ENCODE measurements around the gene SBNO1. TPM values are rescaled to one million over a fixed set of nuclear protein-coding genes. Genes with fewer than 3 reads are reported as not detected.
"Not testable (repeated sequence)": the region's sequence is repeated elsewhere in the genome, so short reads cannot be mapped to it uniquely, and the experiment has no call there.

The SBNO1 gene
- total RNA-seq, 1 donor from 2014 or later: 20.3 TPM

DNA sequence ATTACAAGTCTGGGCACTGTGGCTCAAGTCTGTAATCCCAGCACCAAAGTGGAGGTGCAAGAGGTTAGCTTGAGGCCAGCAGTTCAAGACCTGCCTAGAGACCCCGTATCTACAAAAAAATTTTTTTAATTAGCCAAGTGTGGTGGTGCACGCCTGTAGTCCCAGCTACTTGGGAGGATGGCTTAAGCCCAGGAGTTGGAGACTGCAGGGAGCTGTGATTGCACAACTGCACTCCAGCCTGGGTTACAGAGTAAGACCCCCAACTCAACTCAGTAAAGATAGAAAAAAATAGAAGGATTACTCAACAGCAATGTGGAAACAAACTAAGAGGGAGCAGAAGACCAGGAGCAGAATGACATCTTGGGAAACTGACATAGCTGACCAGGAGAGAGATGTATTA, 13.3 kb downstream of the SBNO1 start:
- no peak for DNase-seq (ENCODE audit: low read depth in 2 of 2)

DNA sequence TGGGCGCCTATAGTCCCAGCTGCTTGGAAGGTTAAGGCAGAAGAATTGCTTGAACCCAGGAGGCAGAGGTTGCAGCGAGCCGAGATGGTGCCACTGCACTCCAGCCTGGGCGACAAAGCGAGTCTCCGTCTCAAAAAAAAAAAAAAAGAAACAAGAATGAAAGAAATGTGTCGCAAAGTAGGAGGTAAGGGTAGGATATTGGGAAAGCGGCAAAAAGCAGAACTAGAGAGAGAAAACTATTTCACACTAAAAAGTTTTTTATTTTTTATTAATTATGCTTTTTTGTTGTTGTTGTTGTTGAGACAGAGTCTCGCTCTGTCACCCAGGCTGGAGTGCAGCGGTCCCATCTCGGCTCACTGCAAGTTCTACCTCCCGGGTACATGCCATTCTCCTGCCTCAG, 17.7 kb downstream of the SBNO1 start:
- DNase-seq (ENCODE audit: low read depth in 2 of 2): no peak

DNA sequence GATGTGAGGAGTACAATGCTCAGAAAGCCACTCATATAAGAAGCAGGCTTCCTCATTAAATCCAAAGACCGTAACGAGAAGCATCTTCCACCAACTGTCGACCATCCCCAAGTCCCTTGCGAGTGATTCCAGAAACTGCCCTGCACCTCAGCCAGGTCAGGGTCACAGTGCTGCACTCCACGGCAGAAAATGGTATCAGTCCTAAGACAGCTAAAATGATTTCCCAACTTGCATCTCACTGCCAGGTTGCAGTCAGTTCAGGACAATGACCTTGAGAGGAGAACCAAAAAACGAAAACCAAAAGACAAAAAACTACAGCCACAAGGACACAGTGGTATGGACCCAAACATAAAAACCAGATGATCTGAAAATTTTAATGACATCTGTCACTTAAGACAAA, 20.6 kb downstream of the SBNO1 start:
- DNase-seq (ENCODE audit: low read depth in 2 of 2): no peak

DNA sequence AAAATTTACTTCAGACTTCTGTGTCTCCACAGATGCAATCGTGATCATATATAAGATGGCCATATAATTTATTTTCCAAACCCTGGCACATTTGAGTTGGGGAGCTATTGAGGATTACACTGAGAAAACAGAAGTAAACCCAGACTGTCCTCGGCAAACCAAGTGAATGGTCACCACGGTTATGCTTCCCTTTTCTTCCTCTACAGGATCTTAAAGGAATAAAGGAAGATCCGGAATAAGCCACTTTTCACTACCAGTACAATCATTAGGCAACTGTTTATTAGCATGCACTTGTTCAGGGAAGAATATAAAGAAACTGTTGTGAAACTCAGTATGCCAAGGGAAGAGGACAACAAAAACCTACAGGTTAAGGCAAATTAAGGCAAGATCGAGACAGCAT, 27.6 kb downstream of the SBNO1 start:
- no peak for DNase-seq (ENCODE audit: low read depth in 2 of 2)

DNA sequence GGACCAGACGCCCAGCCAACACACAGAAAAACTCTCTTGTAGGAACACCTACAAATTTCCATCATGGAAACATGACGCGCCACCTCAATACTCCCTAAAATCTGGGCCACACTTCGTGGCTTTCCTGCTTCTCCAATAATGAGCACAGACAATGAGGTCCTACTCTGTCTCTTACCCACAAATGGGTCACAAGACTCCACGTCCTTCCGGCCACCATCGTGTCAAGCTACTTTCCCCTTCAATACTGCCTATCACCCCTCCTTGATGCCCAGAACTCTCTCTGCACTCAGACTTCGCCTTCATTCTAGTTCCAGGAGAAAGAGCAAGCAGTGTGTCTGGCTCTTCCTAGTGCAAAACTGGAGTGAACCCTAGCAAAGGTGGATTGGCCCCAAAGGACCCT, 28.1 kb downstream of the SBNO1 start:
- DNase-seq (ENCODE audit: low read depth in 2 of 2): no peak

DNA sequence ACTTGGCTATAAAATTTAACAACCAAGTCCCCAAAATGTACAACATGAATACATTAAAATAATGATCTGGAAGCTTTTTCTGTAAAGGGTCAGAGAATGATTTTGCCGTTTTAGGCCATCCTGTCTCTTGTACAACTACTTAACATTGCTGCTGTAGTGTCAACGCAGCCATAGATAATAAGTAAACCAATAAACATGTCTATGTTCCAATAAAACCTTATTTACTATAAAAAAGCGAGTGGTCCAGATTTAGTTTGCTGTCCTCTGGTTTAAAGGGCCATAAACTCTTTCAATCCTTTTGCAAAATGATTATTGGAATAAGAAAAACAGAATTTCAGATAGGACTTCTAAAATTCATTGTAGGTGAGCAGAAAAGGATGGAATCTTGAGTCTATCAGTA, 29.2 kb downstream of the SBNO1 start:
- DNase-seq (ENCODE audit: low read depth in 2 of 2): no peak

DNA sequence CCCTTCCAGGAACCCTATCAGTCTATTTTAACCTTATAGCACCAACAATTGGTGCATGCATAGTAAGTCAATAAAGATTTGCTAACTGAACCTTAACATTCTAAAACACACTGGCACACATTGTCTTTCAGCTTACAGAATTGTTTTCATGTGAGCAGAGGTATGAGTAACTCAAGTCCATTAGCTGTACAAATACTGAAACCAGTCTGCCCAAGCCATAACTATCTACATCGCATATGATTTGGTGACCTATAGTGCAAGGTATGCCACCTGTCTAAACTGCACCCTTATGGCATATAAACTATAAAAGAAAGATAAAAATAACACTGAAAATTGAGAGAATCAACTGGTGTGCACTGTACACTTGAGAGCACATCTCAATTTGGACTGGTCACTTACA, 34.8 kb downstream of the SBNO1 start:
- no peak for DNase-seq (ENCODE audit: low read depth in 2 of 2)

DNA sequence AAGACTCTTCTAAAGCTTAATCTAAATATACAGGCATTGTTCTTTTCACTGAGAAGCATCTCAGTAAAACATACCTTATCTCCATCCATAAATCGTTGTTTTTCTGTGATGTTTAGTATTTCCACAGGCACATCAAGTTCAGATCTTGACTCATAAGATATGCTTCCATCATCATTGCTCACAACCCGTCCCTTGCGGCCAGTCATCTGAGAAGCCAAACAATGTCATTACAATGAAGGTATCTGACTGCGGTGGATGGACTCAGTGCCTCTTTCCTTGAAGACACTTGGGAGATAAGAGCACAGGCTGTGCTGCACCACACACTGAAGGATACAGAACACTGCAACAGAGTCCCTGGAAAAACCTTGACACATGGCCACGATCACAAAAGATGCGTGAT, 44.8 kb downstream of the SBNO1 start:
- no peak for DNase-seq (ENCODE audit: low read depth in 2 of 2)

DNA sequence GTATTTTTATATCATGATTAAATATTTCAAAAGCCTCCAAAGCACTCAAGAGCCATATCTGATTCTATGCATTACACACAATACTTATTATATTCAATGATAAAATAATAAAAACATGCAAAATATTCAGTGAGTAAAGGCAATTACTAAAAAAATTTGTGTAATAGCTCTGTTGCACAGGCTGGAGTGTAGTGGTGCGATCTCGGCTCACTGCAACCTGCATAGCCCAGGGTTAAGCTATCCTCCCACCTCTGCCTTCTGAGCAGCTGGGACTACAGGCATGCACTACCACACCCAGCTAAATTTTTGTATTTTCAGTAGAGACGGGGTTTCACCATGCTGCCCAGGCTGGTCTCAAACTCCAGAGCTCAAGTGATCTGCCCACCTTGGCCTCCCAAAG, 45.4 kb downstream of the SBNO1 start:
- no peak for DNase-seq (ENCODE audit: low read depth in 2 of 2)

DNA sequence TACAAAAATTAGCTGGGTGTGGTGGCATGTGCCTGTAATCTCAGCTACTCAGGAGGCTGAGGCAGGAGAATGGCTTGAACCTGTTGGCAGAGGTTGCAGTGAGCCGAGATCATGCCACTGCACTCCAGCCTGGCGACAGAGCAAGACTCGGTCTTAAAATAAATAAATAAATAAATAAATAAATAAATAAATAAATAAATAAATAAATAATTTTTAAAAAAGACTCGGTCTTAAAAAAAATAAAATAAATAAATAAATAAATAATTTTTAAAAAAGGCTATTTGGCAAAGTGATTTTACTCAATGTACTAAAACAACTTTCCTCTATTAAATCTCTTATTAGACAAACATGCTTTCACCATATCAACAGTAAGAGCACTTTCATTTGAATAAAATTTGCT, 51.6 kb downstream of the SBNO1 start:
- not testable (repeated sequence) for DNase-seq (ENCODE audit: low read depth in 2 of 2)

DNA sequence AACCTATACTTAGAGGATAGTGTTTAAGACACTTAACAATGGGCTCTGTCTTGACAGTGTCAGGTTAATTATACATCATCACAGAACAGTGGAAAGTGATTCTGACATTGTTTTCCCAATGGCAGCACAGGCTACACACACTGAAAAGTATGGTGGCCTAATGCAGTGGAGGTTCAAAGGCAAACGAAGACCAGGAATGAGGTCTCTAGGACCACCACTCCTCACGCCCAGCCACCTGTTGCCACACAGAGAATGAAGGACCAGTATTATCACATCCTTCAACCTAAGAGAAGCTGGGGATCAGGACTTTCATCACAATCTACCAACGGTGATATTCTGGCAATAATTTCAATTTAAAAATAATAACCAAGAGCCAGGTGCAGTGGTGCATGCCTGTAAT, 58.4 kb downstream of the SBNO1 start:
- DNase-seq (ENCODE audit: low read depth in 2 of 2): no peak

DNA sequence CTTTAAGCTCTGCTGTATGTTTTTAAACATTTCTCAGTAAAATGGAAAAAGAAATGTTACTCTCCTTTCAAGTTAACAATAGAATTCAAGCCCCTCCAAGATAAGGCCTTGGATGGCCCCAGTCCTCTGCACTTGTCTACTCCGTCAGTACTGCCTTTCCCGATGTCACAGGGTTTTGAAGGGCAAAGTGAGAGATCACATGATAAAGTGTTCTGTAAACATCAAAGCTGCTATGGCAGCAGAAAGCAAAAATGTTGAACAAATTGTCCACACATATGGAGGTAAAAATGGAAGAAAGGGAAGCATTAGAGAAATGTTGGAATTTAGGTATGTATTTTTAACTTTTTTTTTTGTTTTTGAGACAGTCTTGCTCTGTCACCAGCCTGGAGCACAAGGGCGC, 59.5 kb downstream of the SBNO1 start:
- no peak for DNase-seq (ENCODE audit: low read depth in 2 of 2)

DNA sequence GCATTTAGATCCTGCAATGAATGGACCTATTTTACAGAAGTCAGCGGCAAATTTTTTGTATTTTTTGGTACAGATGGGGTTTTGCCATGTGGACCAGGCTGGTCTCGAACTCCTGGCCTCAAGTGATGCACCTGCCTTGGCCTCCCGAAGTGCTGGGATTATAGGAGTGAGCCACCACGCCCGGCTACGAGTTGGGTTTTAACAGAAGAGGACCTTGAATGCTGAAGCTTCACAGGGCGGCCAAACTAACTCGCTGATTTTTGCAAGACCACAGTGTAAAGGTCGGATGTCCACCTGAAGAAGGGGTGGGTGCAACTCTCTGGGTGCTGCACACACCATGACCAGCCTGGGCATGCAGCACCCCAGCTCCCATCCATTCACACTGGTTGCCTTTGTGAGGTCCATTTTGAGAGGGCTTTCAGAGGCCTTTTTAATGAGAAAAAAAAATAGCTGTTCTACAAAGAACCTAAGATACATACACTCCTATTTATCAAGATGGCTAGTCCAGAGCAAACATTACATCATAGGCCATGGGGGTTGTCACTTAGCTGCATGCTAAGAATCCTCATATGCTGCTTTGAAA, 71.4 kb downstream of the SBNO1 start:
- no peak for DNase-seq (ENCODE audit: low read depth in 2 of 2)

DNA sequence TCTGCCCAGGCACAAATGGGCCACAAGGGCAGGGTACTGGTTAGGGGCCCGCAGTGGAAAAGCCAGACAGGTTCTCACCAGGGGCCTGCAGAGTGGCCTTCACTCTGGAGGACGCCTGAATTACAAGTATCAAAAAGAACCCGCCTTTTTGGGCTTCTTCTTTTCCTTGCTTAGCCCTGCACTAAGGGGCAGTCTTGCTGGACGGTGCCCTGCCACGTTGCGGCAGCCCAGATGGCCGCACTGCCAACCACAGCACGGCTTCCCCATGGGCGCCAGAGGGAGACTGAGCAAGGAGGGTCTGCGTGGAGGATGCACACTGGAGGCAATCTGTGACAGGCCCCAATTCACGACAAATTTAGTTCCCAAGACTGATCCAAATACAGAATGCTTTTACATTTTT, 74.7 kb downstream of the SBNO1 start:
- DNase-seq (ENCODE audit: low read depth in 2 of 2): no peak

DNA sequence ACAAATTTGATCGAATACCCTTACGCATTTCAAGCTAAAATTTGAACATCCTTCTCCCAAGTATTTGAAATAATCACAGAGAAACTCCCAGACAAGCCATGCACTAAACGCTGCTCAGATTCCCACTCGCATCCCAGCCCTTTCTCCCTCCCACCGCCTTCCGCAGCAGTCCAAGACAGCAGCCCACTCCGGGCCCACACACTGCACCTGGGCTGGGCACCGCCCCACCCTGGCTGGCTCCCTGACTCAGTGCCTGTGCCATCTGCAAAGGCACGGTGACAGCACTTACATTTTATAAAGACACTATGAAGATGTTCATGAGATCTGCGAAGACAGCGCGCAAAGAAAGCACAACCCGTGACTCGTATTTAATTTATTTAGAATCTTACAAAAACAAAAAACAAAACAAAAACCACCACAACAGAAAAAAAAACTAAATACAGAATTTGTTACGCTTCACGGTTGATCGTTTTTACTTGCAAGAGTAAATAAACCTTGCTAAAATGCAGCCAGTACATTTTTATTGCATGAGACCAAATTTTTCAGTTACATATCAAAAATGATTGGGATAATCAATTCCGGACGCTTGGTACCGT, 75.8 kb downstream of the SBNO1 start:
- no peak for DNase-seq (ENCODE audit: low read depth in 2 of 2)

DNA sequence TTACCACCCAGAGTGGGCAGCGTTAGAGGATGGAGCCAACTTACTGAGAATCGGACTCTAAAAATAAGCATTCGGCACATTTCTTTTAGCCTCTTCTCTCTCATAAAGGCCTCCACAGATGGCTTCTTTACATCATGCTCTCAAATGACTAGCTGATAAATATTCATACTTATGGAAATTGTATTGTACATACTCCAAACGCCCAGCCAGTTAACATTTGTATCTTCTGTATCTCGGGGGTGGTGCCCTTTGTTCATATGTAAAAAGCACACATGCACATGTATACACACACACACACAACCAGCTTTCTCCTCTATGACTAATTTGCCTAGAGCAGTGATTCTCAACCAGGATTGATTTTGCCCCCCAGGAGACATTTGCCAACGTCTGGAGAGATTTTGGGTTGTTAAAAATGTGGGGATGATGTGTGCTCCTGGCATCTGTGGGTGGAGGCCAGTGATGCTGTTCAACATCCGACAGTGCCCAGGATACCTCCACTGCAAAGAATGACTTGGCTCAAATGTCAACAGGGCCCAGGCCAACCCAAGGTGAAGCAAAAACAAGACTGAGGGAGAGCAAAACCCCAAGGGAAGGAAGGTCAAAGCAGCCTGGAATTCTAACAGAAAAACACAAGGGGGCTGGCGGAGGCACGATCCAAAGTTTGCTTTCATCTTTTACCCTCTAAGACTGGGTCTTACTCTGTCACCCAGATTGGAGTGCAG, 77.8 kb downstream of the SBNO1 start:
- DNase-seq (ENCODE audit: low read depth in 2 of 2): no peak

DNA sequence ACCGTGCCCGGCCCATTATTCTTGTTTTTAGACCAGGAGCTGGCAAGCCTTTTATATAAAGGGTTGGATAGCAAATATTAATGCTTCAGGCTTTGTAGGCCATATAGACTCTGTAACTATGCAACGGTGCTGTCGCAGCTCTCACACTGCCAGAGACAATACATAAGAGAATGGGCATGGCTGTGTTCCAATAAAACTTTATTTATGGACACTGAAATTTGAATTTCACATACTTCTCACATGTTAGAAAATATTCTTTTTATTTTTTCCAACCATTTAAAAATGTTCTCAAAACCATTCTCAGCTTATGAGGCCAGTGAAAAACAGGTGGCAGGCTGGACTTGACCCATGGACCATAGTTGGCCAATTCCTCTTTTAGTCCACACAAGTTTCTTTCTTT, 80.0 kb downstream of the SBNO1 start:
- no peak for DNase-seq (ENCODE audit: low read depth in 2 of 2)

DNA sequence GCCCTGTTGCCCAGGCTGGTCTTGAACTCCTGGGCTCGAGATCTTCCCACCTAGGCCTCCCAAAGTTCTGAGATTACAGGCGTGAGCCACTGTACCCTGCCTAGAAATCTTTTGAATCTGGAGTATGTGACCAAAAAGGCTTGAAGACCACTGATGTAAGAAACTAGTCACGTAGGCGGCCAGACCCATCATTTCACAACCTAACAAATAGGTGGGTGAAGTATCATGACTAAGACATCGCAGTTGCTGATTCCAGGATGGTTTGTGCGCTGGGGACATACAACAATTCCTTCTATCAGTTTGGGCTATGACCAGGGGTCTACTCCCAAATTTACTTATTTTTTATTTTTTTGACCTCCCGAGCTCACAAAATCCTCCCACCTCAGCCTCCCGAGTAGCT, 81.2 kb downstream of the SBNO1 start:
- DNase-seq (ENCODE audit: low read depth in 2 of 2): no peak

DNA sequence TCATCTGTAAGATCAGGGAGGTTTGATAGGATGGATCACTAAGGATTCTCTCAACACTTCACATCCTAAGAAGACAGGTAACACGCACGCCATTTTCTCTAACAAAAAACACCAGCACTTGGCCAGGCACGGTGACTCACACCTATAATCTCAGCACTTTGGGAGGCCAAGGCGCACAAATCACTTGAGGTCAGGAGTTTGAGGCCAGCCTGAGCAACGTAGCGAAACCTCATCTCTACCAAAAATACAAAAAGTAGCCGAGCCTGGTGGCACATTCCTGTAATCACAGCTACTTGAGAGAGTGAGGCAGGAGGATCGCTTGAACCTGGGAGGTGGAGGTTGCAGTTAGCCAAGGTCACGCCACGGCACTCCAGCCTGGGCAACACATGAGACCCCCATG, 82.5 kb downstream of the SBNO1 start:
- no peak for DNase-seq (ENCODE audit: low read depth in 2 of 2)

DNA sequence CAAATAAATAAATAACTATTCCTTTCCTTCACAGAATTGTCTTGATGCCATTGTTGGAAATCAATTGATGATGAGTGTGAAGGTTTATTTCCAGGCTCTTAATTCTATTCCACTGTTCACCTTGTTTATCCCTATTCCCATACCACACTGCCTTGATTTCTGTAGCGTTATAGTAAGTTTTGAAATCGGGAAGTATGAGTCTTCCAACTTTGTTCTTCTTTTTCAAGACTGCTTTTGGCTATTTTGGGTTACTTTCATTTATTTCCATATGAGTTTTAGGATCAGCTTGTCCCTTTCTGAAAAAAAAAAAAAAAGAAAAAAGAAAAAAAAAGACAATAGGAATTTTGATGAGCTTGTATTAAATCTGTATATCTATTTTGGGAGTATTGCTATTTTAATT, 83.7 kb downstream of the SBNO1 start:
- no peak for DNase-seq (ENCODE audit: low read depth in 2 of 2)

DNA sequence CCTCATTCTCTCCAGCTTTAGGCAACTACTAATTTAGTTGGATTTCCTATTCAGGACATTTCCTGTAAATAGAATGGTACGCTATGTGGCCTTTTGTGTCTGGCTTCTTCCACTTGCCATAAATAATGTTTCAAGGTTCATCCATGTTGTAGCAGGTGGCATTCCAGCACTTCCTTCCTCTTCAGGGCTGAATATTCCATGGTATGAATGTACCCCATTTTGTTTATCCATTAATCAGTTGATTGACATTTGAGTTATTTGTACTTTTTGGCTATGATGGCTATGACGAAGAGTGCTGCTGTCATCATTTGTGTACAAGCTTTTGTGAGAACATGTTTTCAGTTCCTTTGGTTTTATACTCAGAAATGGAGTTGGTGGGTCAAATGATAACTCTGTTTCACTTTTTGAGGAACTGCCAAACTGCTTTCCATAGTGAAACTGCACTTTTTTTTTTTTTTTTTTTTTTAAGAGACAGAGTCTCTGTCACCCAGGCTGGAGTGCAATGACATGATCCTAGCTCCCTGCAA, 86.5 kb downstream of the SBNO1 start:
- peak; percentile 89 to 97 for DNase-seq (ENCODE audit: low read depth in 2 of 2)

DNA sequence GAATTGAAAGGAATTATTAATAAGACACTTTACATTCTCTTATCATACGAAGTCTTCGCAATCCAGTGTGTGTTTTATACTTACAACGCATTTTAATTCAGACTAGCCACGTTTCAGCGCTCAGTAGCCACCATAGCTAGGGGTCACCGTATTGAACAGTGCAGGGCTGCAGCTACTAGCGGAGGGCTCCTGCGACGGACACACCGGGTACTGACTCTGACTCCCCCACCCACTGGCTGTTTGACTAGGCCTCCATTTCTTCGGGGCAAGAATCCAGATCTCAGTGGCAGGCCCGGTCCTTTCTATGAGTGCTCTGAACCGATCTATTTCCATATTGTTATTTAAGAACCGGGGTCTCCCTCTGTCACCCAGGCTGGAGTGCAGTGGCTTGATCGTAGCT, 91.5 kb downstream of the SBNO1 start:
- no peak for DNase-seq (ENCODE audit: low read depth in 2 of 2)

DNA sequence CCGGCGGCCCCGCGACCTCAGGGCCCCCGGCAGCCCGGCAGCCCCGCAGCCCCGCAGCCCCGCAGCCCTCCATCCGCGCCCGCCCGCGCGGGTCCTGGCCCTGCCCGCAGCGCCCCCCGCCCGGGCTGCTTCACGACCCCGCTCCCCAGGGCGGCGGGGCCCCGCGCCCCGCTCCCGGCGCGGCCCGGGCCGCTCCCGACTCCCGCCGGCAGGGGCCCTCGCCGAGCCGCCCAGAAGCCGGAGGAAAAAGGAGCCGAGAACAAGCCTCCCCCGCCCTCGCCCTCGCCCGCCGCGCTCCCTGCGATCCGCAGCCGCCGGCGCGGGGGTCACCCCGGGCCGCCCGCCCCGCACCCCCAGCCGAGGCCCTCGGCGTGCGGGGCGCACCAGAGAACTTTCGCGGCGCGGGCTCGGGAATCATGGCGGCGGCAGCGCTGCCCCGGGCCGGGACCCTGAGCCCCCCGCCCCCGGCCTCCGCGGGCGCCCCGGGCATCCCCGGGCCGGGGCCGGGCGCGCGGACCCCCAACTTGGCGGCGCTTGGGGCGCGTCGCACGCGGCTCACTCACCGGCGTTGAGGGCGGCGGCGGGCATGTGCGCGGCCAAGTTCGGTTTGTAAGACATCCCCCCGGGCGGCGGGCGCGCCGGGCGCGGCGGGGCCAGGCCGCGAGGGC, 93.5 kb downstream of the SBNO1 start:
- DNase-seq (ENCODE audit: low read depth in 2 of 2): peak in 1 of 2 donors; percentile 65
